ENCODE measurements around the gene OTOL1.

DNA sequence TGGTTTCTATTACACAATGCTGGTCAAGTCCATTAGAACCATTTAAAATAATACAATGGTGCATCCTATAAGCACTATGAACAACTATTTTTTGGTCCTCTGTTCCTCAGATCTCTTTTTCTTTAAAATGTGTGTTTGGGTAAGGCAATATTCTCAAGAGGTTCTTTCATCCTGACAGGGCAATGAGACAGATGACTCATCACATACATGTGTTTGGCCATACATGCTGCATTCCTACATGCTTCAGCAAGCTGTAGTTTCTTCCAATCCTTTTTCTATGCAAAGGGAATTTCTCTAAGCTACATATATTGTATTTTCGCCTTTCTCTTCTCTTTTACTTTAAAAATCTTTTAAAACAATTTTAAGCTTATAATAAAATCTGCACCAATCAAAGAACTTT lies 52.7 kb downstream of the OTOL1 start:
- TF ChIP-seq, protein P1, sequence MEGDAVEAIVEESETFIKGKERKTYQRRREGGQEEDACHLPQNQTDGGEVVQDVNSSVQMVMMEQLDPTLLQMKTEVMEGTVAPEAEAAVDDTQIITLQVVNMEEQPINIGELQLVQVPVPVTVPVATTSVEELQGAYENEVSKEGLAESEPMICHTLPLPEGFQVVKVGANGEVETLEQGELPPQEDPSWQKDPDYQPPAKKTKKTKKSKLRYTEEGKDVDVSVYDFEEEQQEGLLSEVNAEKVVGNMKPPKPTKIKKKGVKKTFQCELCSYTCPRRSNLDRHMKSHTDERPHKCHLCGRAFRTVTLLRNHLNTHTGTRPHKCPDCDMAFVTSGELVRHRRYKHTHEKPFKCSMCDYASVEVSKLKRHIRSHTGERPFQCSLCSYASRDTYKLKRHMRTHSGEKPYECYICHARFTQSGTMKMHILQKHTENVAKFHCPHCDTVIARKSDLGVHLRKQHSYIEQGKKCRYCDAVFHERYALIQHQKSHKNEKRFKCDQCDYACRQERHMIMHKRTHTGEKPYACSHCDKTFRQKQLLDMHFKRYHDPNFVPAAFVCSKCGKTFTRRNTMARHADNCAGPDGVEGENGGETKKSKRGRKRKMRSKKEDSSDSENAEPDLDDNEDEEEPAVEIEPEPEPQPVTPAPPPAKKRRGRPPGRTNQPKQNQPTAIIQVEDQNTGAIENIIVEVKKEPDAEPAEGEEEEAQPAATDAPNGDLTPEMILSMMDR (IDR thresholded peaks at IDR 0.05 in 4 of 5, conservative IDR thresholded peaks at IDR 0.05 in 1 of 5) = no peak
- TF ChIP-seq POLR2A (IDR thresholded peaks at IDR 0.05) = no peak

Data from gastrocnemius medialis (tissue), 4 donors.